ENCODE data around the gene GRIP2.

Gene GRIP2

GRCh38 chr3:14450506-14450905 lies 89.6 kb downstream of the GRIP2 start:
- DNase-seq, result no peak

GRCh38 chr3:14448756-14449727 lies 91.1 kb downstream of the GRIP2 start:
- DNase-seq, result no peak

- no peak for DNase-seq
Observed at GRCh38 chr3:14448063-14448462, 92.1 kb downstream of the GRIP2 start.

- no peak for DNase-seq
Observed at GRCh38 chr3:14446988-14447570, 93.1 kb downstream of the GRIP2 start.

GRCh38 chr3:14445773-14446172 lies 94.4 kb downstream of the GRIP2 start:
- no peak for DNase-seq

GRCh38 chr3:14444380-14444779 lies 95.8 kb downstream of the GRIP2 start:
- no peak for DNase-seq

- no peak for DNase-seq
Observed at GRCh38 chr3:14441920-14442300, 98.2 kb downstream of the GRIP2 start.

GRCh38 chr3:14441240-14441919 lies 98.8 kb downstream of the GRIP2 start:
- DNase-seq, result no peak

- DNase-seq, result no peak
Observed at GRCh38 chr3:14440531-14441239, 99.5 kb downstream of the GRIP2 start.

- no peak for DNase-seq
Observed at GRCh38 chr3:14440168-14440518, 100.0 kb downstream of the GRIP2 start.

- peak; percentile 61 for DNase-seq
Observed at GRCh38 chr3:14439501-14440167, 100.5 kb downstream of the GRIP2 start.
